Measurements from ENCODE around the gene LATS2.

Gene LATS2

GRCh38 chr13:21047087-21047486 is 14.3 kb downstream of the LATS2 start:
- H3K36me3 ChIP-seq (ENCODE audit: control insufficient read depth in 2 of 2, insufficient read depth in 1 of 2, low read length in 2 of 2) = peaks cover 0 to 15% of the 10 kb centered on the region in 2 experiments; a peak in 1 of 3 replicates
- H3K9me3 ChIP-seq (ENCODE audit: control insufficient read depth, insufficient read depth, low read depth, low read length) = no peaks in the 10 kb centered on the region
- POLR2A ChIA-PET = no interaction called here
- no peak overlapping the region for H3K4me3 ChIP-seq (ENCODE audit: low read depth, low read length)
- H3K27ac ChIP-seq (ENCODE audit: extremely low read depth, low read depth, low read length) = no peak overlapping the region
- CTCF ChIA-PET = no interaction called here
- TF ChIP-seq ZNF2 (tag by site-specific recombination; IDR thresholded peaks at IDR 0.05) (no peak), ZNF248 (tag by site-specific recombination; IDR thresholded peaks at IDR 0.05) (no peak), ZNF660 (tag by site-specific recombination; IDR thresholded peaks at IDR 0.05) (no peak), TRIM28 (IDR thresholded peaks at IDR 0.05; ENCODE audit: borderline replicate concordance, low read length) (no peak), ZFP3 (tag by site-specific recombination; IDR thresholded peaks at IDR 0.05; ENCODE audit: low read depth) (no peak), ZNF776 (tag by site-specific recombination; IDR thresholded peaks at IDR 0.05; ENCODE audit: borderline replicate concordance) (no peak), HOXA7 (CRISPR knock-in tag; IDR thresholded peaks at IDR 0.05; ENCODE audit: borderline replicate concordance) (no peak), ZNF571 (tag by site-specific recombination; IDR thresholded peaks at IDR 0.05) (no peak), ZNF211 (tag by site-specific recombination; IDR thresholded peaks at IDR 0.05; ENCODE audit: low read depth) (no peak), ZNF549 (tag by site-specific recombination; IDR thresholded peaks at IDR 0.05) (no peak), ZNF146 (tag by site-specific recombination; IDR thresholded peaks at IDR 0.05) (no peak), GLIS2 (tag by site-specific recombination; IDR thresholded peaks at IDR 0.05) (no peak), ZNF600 (tag by site-specific recombination; IDR thresholded peaks at IDR 0.05) (no peak), ZNF777 (tag by site-specific recombination; IDR thresholded peaks at IDR 0.05; ENCODE audit: borderline replicate concordance) (no peak), ZNF555 (tag by site-specific recombination; conservative IDR thresholded peaks at IDR 0.05) (no peak), ZNF266 (tag by site-specific recombination; IDR thresholded peaks at IDR 0.05; ENCODE audit: low read depth) (no peak)
- TF ChIP-seq, protein P1, sequence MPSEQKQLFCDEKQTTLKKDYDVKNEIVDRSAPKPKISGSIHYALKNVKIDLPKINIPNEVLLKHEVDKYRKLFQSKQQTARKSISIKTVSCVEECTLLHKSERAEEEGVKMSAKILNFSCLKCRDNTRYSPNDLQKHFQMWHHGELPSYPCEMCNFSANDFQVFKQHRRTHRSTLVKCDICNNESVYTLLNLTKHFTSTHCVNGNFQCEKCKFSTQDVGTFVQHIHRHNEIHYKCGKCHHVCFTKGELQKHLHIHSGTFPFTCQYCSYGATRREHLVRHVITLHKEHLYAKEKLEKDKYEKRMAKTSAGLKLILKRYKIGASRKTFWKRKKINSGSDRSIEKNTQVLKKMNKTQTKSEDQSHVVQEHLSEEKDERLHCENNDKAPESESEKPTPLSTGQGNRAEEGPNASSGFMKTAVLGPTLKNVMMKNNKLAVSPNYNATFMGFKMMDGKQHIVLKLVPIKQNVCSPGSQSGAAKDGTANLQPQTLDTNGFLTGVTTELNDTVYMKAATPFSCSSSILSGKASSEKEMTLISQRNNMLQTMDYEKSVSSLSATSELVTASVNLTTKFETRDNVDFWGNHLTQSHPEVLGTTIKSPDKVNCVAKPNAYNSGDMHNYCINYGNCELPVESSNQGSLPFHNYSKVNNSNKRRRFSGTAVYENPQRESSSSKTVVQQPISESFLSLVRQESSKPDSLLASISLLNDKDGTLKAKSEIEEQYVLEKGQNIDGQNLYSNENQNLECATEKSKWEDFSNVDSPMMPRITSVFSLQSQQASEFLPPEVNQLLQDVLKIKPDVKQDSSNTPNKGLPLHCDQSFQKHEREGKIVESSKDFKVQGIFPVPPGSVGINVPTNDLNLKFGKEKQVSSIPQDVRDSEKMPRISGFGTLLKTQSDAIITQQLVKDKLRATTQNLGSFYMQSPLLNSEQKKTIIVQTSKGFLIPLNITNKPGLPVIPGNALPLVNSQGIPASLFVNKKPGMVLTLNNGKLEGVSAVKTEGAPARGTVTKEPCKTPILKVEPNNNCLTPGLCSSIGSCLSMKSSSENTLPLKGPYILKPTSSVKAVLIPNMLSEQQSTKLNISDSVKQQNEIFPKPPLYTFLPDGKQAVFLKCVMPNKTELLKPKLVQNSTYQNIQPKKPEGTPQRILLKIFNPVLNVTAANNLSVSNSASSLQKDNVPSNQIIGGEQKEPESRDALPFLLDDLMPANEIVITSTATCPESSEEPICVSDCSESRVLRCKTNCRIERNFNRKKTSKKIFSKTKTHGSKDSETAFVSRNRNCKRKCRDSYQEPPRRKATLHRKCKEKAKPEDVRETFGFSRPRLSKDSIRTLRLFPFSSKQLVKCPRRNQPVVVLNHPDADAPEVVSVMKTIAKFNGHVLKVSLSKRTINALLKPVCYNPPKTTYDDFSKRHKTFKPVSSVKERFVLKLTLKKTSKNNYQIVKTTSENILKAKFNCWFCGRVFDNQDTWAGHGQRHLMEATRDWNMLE (tag by site-specific recombination; conservative IDR thresholded peaks at IDR 0.05; ENCODE audit: low read depth) = no peak
- TF ChIP-seq, protein P2, sequence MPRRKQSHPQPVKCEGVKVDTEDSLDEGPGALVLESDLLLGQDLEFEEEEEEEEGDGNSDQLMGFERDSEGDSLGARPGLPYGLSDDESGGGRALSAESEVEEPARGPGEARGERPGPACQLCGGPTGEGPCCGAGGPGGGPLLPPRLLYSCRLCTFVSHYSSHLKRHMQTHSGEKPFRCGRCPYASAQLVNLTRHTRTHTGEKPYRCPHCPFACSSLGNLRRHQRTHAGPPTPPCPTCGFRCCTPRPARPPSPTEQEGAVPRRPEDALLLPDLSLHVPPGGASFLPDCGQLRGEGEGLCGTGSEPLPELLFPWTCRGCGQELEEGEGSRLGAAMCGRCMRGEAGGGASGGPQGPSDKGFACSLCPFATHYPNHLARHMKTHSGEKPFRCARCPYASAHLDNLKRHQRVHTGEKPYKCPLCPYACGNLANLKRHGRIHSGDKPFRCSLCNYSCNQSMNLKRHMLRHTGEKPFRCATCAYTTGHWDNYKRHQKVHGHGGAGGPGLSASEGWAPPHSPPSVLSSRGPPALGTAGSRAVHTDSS (tag by site-specific recombination; IDR thresholded peaks at IDR 0.05) = no peak
- H3K4me1 ChIP-seq (ENCODE audit: control insufficient read depth, insufficient read depth, low read length) = no peaks in the 10 kb centered on the region

- POLR2A ChIA-PET = no interaction called here
- TF ChIP-seq, protein P3, sequence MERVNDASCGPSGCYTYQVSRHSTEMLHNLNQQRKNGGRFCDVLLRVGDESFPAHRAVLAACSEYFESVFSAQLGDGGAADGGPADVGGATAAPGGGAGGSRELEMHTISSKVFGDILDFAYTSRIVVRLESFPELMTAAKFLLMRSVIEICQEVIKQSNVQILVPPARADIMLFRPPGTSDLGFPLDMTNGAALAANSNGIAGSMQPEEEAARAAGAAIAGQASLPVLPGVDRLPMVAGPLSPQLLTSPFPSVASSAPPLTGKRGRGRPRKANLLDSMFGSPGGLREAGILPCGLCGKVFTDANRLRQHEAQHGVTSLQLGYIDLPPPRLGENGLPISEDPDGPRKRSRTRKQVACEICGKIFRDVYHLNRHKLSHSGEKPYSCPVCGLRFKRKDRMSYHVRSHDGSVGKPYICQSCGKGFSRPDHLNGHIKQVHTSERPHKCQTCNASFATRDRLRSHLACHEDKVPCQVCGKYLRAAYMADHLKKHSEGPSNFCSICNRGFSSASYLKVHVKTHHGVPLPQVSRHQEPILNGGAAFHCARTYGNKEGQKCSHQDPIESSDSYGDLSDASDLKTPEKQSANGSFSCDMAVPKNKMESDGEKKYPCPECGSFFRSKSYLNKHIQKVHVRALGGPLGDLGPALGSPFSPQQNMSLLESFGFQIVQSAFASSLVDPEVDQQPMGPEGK (tag by site-specific recombination; IDR thresholded peaks at IDR 0.05) = no peak
- TF ChIP-seq ZNF76 (tag by site-specific recombination; IDR thresholded peaks at IDR 0.05; ENCODE audit: borderline replicate concordance, low read depth) (no peak), GLI4 (tag by site-specific recombination; IDR thresholded peaks at IDR 0.05) (no peak), ZSCAN18 (tag by site-specific recombination; IDR thresholded peaks at IDR 0.05) (no peak)
- CTCF ChIA-PET = no interaction called here
- H3K9me3 ChIP-seq (ENCODE audit: control insufficient read depth, insufficient read depth, low read depth, low read length) = no peaks in the 10 kb centered on the region
- no peak overlapping the region for H3K27ac ChIP-seq (ENCODE audit: extremely low read depth, low read depth, low read length)
- no peak overlapping the region for H3K4me3 ChIP-seq (ENCODE audit: low read depth, low read length)
- H3K36me3 ChIP-seq (ENCODE audit: control insufficient read depth in 2 of 2, insufficient read depth in 1 of 2, low read length in 2 of 2) = peaks cover 0 to 15% of the 10 kb centered on the region in 2 experiments; a peak in 1 of 3 replicates
- peaks cover 3% of the 10 kb centered on the region; the same call in 1 of the 2 replicates for H3K4me1 ChIP-seq (ENCODE audit: control insufficient read depth, insufficient read depth, low read length)
These were observed 15.2 kb downstream of the LATS2 start for GRCh38 chr13:21046203-21046602.

All from HEK293 (cell line).